Activated CD8-positive, alpha-beta memory T cell treated with anti-CD3 and anti-CD28 coated beads for 24 hours (primary cell): Measurements from ENCODE around the gene CEP89.

Experiments used
- DNase-seq: peaks from one replicate; pipeline ENCODE4 v3.0.0-alpha.2; 2020

The CEP89 gene

DNA sequence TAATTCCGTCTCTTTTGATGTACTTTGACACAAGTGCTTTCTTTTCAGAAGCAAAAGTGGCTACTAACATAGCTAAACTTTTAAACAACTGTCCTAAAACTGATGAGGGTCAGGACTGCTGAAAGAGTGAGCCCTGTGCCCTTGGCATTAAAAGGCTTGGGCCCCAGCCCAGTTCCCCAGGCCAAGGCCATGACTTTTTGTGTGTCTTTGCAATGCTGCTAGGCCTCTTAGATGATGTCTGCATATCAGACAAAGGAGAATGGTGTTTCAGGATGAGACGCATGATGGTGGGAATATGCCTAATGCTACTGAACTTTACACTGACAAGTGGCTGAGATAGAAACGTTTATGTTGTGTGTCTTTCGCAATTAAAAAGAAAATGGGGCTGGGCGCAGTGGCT lies 140.1 kb downstream of the CEP89 start:
- no peak for DNase-seq

DNA sequence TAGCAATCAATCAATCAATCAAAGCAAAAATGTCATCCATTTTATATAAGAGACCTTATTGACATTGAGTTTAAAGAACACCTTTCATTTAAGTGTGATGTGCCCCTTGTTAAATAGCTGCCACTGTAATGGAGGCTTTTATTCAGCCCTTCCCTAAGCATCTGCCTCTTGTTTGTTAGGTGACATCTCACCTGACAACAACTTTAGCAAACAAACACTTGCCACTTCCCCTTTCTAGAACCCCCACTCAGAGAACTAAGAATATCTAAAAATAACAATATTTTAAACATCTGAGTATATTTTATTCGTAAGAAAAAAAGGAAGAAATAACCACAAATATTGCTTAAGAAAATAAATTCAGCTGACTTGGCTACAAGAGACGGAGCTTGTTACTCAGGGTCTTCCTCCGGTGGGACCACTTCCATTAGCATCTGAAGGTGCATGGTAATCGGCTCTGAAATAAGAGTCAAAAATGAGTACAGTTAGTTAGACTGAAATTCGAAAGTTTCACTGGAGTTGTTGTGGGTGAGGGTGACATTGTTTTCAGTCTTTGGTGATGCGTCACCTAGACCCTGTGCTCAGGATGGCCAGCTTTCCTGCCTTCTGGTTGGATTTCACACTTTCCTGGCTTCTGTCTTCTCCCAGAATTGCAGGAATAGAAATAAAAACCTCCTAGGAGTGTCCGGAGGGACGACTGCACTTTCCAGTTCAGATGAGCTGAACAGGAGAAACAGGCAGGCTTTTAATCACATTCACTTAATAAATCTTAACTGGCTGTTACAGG lies 141.3 kb downstream of the CEP89 start:
- DNase-seq = no peak

DNA sequence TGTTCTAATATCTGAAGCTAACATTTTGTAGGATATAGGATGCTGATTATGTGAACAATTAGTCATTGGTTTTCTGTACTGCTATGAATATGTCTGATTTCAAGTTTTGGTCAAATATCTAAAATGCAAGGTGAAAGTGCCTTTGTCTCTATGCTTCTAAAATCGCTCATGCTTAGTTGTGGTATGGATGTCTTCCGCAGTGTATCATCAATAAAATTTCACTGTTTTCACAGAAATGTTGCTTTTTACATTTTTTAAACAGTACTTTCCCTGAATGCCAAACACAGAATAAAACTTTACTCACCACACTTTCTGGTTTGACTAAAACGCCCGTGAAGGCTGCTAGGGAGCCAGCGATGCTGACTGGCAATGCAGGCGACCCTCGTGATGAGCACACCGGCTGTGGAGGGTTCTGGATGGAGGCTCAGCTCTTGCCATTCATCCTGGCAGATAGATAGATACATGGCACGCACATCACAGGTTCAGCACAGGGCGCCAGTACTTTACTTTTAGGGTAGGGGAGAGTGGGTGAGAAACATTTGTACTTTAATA lies 142.3 kb downstream of the CEP89 start:
- no peak for DNase-seq

DNA sequence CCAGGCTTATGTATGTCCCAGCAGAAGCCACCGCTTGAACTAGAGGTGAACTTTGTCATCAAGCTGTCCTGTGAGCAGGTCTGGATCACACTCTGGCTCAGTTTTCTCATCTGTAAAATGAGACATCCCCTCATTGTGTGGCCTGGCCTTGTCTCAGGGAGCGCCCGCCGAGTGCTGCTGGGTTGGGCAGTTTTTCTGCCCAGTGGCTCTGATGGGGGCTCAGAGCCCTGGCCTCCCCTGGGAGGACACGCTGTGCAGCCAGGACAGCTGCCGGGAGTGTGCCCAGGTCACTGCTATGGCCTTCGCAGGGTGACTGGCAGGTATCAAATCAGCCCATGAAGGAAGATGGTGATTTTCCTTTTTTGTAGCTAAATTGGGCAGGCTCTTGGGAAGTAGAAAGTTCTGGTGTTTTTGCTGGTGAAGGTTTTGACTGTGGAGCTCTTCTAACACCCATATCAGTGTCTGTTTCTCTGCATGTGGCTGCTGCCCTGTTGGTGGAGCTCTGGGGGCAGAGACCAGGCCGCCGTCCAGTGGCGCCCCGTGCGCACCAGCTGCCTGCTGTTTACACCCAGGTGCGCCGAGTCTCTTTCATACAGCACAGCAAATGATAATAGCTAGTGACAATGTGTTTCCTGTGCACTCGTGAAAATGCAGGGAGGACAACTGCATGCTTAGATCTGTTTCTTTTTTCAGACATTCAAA lies 143.0 kb downstream of the CEP89 start:
- DNase-seq = no peak

DNA sequence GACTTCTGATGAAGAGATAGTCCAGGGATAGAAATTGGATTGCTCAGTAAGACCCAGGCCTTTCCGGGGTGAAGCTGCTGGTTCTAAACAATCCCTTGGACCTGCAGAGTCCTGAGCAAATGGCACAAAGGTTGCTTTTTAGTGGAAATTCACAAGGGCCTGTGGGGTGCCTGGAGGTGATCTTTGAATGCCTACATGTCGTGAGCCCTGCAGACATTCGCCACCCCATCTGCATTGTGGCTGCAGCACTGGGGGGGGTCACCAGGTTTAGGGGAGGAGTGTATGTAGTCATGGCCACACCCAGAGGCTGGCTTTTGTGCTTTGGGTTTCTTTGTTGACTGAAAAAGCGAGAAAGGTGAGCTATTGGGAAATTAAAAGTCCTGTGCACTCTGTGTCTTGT lies 143.6 kb downstream of the CEP89 start:
- DNase-seq = no peak
